HepG2 (cell line): Measurements from ENCODE around the gene FETUB. TPM values are rescaled to one million over a fixed set of nuclear protein-coding genes. Genes with fewer than 3 reads are reported as not detected.

Source experiments
- ATAC-seq: fragments of 200-7000 bp; cut with Tn5 transposase; 3 replicates; pipeline ENCODE4 v1.9.1; 2020; ENCODE audit warnings: mild to moderate bottlenecking, moderate library complexity
- BruUV-seq: library from RNA; stranded (reverse); fragments of 400-500 nt; replicated peaks from 2 replicates; lab custom pipeline; 2021; lab: Mats Ljungman, UMichigan
- CTCF ChIA-PET: fragments of 300-600 bp; formaldehyde crosslinking; extraction: SDS; loops from one replicate; lab custom pipeline; 2021; ENCODE audit warnings: low total read pairs, inconsistent platforms, low intra/inter-chr PET ratio; lab: Yijun Ruan, JAX
- POLR2A ChIA-PET: fragments of 350-600 bp; sonication (Branson Sonifier 250); formaldehyde crosslinking; loops from one replicate; lab custom pipeline; 2020; ENCODE audit warnings: antibody characterized with exemption, inconsistent platforms; lab: Yijun Ruan, JAX
- DNase-seq: peaks from one replicate; pipeline ENCODE4 v3.0.0-alpha.2; 2015; ENCODE audit warnings: low spot score
- FAIRE-seq: peaks from 3 replicates; lab custom pipeline; 2011; peaks lifted over from hg19 to GRCh38; lab: Jason Lieb, UNC
- H2AFZ ChIP-seq: one replicate; pipeline ENCODE4 v1.6.1; 2011; ENCODE audit warnings: low read length, inconsistent platforms
- H3K27ac ChIP-seq: fragments of 300-600 bp; 3 replicates; pipeline ENCODE4 v1.8.0; 2011; ENCODE audit warnings: mixed run types, mild to moderate bottlenecking, mixed read lengths, low read length, inconsistent platforms; ENCODE audit not compliant: insufficient read depth; ENCODE audit errors: extremely low read length
- H3K27me3 ChIP-seq, 2 experiments: fragments of 200-600 bp in 1 of 2; 2 replicates in 1 of 2; 3 replicates in 1 of 2; pipeline versions ENCODE4 v1.6.0 to v1.8.0; 2011; ENCODE audit warnings: low read length in 2 of 2, mild to moderate bottlenecking in 2 of 2, moderate library complexity in 2 of 2, inconsistent platforms in 1 of 2; ENCODE audit not compliant: insufficient read depth in 2 of 2, control insufficient read depth in 1 of 2
- H3K36me3 ChIP-seq, 2 experiments: fragments of 200-600 bp in 1 of 2; replicated peaks in 1 of 2; 2 replicates in 1 of 2; 3 replicates in 1 of 2; pipeline versions ENCODE4 v1.5.1 to v1.8.0; 2011; ENCODE audit warnings: low read length in 2 of 2, inconsistent platforms in 1 of 2; ENCODE audit not compliant: insufficient read depth in 2 of 2, control insufficient read depth in 1 of 2
- H3K4me1 ChIP-seq: 2 replicates; pipeline ENCODE4 v1.5.1; 2012; ENCODE audit warnings: low read length, inconsistent platforms; ENCODE audit not compliant: insufficient read depth
- H3K4me2 ChIP-seq: 2 replicates; pipeline ENCODE4 v1.6.0; 2011; ENCODE audit warnings: low read depth, low read length, inconsistent platforms
- H3K4me3 ChIP-seq, 3 experiments: fragments of 200-600 bp in 1 of 3; sonication (generic), shearing (Covaris generic) in 1 of 3; replicated peaks in 1 of 3; 2 replicates each; pipeline ENCODE4 v1.5.1; 2011 to 2016; ENCODE audit warnings: low read length in 3 of 3, inconsistent platforms in 2 of 3, low read depth in 2 of 3, mild to moderate bottlenecking in 2 of 3, control low read depth in 1 of 3, mixed read lengths in 1 of 3; ENCODE audit not compliant: insufficient read depth in 1 of 3
- H3K79me2 ChIP-seq: one replicate; pipeline ENCODE4 v1.6.1; 2011; ENCODE audit warnings: low read length, inconsistent platforms; ENCODE audit not compliant: insufficient read depth
- H3K9ac ChIP-seq: 2 replicates; pipeline ENCODE4 v1.6.0; 2011; ENCODE audit warnings: mild to moderate bottlenecking, low read depth, low read length, inconsistent platforms; ENCODE audit not compliant: insufficient read depth
- H3K9me3 ChIP-seq: 2 replicates; pipeline ENCODE4 v1.5.1; 2012; ENCODE audit warnings: mild to moderate bottlenecking, low read length
- H4K20me1 ChIP-seq: 2 replicates; pipeline ENCODE4 v1.6.0; 2011; ENCODE audit warnings: inconsistent platforms, mild to moderate bottlenecking, low read length, moderate library complexity; ENCODE audit not compliant: insufficient read depth
- FLYWCH1 ChIP-seq: sonication (generic); formaldehyde crosslinking; IDR thresholded peaks from 2 replicates; pipeline ENCODE4 v1.8.1; 2023; ENCODE audit warnings: mild to moderate bottlenecking, missing genetic modification reagents
- IKZF1 ChIP-seq: fragments of 450-650 bp; IDR thresholded peaks from 2 replicates; pipeline ENCODE4 v1.7.1; 2016
- NAIF1 ChIP-seq: sonication (generic); formaldehyde crosslinking; IDR thresholded peaks from 2 replicates; pipeline ENCODE4 v1.5.0; 2020; ENCODE audit warnings: mild to moderate bottlenecking, missing genetic modification reagents, borderline replicate concordance
- RFX1 ChIP-seq: fragments of 450-650 bp; IDR thresholded peaks from 2 replicates; pipeline ENCODE4 v1.6.1; 2017
- SMC3 ChIP-seq: IDR thresholded peaks from 2 replicates; pipeline ENCODE4 v1.6.1; 2011; ENCODE audit warnings: low read length, improper control_type of control experiment
- TBX2 ChIP-seq: sonication (generic); formaldehyde crosslinking; IDR thresholded peaks from 2 replicates; pipeline ENCODE4 v1.5.0; 2020; ENCODE audit warnings: missing genetic modification reagents, mild to moderate bottlenecking, borderline replicate concordance
- ZNF556 ChIP-seq: sonication (generic); formaldehyde crosslinking; IDR thresholded peaks from 2 replicates; pipeline ENCODE4 v1.4.0; 2020; ENCODE audit warnings: mild to moderate bottlenecking, missing genetic modification reagents, borderline replicate concordance
- WGBS: methylation state at CpG from one replicate; pipeline ENCODE4 v1.1.6; 2017; ENCODE audit warnings: low lambda C conversion rate; 5-methylcytosine and 5-hydroxymethylcytosine counted together
- in situ Hi-C: cut with HindIII; loops from 2 replicates; pipeline ENCODE4 v1.10.0; 2017; ENCODE audit warnings: low pct_unique_long_range_greater_than_20kb; ENCODE audit not compliant: extremely low pct_ligation_motif_present
- intact Hi-C: fragments of 100-400 bp; cut with micrococcal nuclease; formaldehyde crosslinking; loops from one replicate; pipeline ENCODE4 v1.10.0; 2022; ENCODE audit not compliant: unreplicated experiment
- polyA plus RNA-seq, 8 experiments: library from polyadenylated mRNA; depleted of rRNA in 3 of 8; stranded (reverse) in 7 of 8; unstranded in 1 of 8; fragments of >200 nt; fragmentation: Illumina TruSeq in 4 of 8; extraction: Trizol in 4 of 8; gene quantifications; 2 replicates each; pipeline versions ENCODE4 v1.2.1 to v1.2.3, GENCODE V29; 2011 to 2016; ENCODE audit warnings: low read depth in 4 of 8, missing spikeins in 1 of 8, mixed read lengths in 1 of 8; ENCODE audit not compliant: insufficient read depth in 1 of 8
- total RNA-seq, 5 experiments: library from RNA; depleted of rRNA; stranded (reverse); fragments of >200 nt; fragmentation: Illumina TruSeq; extraction: Trizol; gene quantifications; 2 replicates each; pipeline ENCODE4 v1.2.3, GENCODE V29; 2016; ENCODE audit warnings: low read depth in 1 of 5
- TF ChIP-seq, protein P1 (sequence below): sonication (generic); formaldehyde crosslinking; IDR thresholded peaks from 2 replicates; pipeline ENCODE4 v1.4.0; 2020; ENCODE audit warnings: missing genetic modification reagents; ENCODE audit errors: not compliant biosample characterization
- TF ChIP-seq, protein P2 (sequence below): sonication (generic); formaldehyde crosslinking; IDR thresholded peaks from 2 replicates; pipeline ENCODE4 v1.5.1; 2020; ENCODE audit warnings: mild to moderate bottlenecking, missing genetic modification reagents, moderate library complexity
- TF ChIP-seq, protein P3 (sequence below): sonication (generic); formaldehyde crosslinking; IDR thresholded peaks from 2 replicates; pipeline ENCODE4 v1.4.0; 2020; ENCODE audit warnings: missing genetic modification reagents, borderline replicate concordance
- TF ChIP-seq, protein P4 (sequence below): IDR thresholded peaks from 2 replicates; pipeline ENCODE4 v1.6.1; 2016; ENCODE audit warnings: missing compliant biosample characterization, missing genetic modification reagents, borderline replicate concordance
- TF ChIP-seq, protein P5 (sequence below): sonication (generic); formaldehyde crosslinking; conservative IDR thresholded peaks from 2 replicates; pipeline ENCODE4 v1.8.0; 2022; ENCODE audit warnings: missing genetic modification reagents

FETUB gene
- total and polyA plus RNA-seq, 2 of the 13 experiments (the other 11 are each of a cell fraction or from before 2014, with no cell fraction given) = 2.1 to 4.4 TPM

DNA sequence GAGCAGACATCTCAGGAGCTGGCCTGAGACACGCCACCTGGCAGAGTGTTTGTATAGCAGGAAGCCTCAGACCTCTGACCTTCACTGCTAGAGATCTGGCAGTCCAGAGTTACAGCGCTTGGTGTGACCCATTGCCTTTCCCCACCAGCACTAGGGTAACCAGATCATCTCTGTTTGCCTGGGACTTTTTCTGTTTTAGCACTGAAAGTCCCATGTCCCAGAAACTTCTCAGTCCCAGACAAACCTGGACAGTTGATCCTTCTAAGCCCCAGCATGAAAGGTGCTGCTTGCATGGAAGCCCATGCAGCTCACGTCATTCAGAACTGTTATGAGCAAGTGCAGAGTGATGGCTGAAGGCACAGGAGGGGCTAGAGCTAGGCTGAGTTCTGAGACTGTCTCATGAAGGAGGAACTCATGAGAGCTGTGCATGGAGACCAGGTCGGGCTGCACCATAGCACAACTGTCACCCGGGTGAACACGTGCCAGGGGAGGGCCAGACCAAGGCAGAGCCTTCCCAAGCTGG lies 45.5 kb upstream of the FETUB start:
- Histone ChIP-seq H3K4me3 (peak overlapping the region; percentile 28 to 61 (median 50)), H3K79me2 (no peaks in the 10 kb centered on the region), H3K36me3 (no peaks in the 10 kb centered on the region), H3K27me3 (no peaks in the 10 kb centered on the region), H3K4me1 (peaks cover 96% of the 10 kb centered on the region), H3K9ac (peak overlapping the region; percentile 66), H4K20me1 (no peaks in the 10 kb centered on the region), H3K4me2 (peak overlapping the region; percentile 87), H3K27ac (peak overlapping the region; percentile 78), H3K9me3 (no peaks in the 10 kb centered on the region), H2AFZ (peak overlapping the region; percentile 7)
- ATAC-seq (peak; percentile 37), DNase-seq (peak; percentile 40), FAIRE-seq (peak; percentile 80)
- intact Hi-C loops = no loop called here
- WGBS = 3% methylated on average over 3 of the region's 6 CpGs
- ChIA-PET CTCF (no interaction called here), POLR2A (interaction anchor here (1.2 to 24.0 kb wide), 6 partner anchors 10 to 447 kb away, joined by 6 to 854 read pairs (median 12); partner anchors contain the start of genes AHSG, DNAJB11, EIF4A2 and TBCCD1)
- in situ Hi-C loops = no loop called here
- BruUV-seq = no TSS peak
- TF ChIP-seq, protein P1, sequence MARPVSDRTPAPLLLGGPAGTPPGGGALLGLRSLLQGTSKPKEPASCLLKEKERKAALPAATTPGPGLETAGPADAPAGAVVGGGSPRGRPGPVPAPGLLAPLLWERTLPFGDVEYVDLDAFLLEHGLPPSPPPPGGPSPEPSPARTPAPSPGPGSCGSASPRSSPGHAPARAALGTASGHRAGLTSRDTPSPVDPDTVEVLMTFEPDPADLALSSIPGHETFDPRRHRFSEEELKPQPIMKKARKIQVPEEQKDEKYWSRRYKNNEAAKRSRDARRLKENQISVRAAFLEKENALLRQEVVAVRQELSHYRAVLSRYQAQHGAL (CRISPR knock-in tag) = no peak
- no peak for TF ChIP-seq RFX1
- no peak for TF ChIP-seq ZNF556 (CRISPR knock-in tag)
- TF ChIP-seq, protein P2, sequence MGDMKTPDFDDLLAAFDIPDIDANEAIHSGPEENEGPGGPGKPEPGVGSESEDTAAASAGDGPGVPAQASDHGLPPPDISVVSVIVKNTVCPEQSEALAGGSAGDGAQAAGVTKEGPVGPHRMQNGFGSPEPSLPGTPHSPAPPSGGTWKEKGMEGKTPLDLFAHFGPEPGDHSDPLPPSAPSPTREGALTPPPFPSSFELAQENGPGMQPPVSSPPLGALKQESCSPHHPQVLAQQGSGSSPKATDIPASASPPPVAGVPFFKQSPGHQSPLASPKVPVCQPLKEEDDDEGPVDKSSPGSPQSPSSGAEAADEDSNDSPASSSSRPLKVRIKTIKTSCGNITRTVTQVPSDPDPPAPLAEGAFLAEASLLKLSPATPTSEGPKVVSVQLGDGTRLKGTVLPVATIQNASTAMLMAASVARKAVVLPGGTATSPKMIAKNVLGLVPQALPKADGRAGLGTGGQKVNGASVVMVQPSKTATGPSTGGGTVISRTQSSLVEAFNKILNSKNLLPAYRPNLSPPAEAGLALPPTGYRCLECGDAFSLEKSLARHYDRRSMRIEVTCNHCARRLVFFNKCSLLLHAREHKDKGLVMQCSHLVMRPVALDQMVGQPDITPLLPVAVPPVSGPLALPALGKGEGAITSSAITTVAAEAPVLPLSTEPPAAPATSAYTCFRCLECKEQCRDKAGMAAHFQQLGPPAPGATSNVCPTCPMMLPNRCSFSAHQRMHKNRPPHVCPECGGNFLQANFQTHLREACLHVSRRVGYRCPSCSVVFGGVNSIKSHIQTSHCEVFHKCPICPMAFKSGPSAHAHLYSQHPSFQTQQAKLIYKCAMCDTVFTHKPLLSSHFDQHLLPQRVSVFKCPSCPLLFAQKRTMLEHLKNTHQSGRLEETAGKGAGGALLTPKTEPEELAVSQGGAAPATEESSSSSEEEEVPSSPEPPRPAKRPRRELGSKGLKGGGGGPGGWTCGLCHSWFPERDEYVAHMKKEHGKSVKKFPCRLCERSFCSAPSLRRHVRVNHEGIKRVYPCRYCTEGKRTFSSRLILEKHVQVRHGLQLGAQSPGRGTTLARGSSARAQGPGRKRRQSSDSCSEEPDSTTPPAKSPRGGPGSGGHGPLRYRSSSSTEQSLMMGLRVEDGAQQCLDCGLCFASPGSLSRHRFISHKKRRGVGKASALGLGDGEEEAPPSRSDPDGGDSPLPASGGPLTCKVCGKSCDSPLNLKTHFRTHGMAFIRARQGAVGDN (CRISPR knock-in tag) = peak; percentile 86
- TF ChIP-seq IKZF1 = no peak
- no peak for TF ChIP-seq NAIF1
- TF ChIP-seq, protein P3, sequence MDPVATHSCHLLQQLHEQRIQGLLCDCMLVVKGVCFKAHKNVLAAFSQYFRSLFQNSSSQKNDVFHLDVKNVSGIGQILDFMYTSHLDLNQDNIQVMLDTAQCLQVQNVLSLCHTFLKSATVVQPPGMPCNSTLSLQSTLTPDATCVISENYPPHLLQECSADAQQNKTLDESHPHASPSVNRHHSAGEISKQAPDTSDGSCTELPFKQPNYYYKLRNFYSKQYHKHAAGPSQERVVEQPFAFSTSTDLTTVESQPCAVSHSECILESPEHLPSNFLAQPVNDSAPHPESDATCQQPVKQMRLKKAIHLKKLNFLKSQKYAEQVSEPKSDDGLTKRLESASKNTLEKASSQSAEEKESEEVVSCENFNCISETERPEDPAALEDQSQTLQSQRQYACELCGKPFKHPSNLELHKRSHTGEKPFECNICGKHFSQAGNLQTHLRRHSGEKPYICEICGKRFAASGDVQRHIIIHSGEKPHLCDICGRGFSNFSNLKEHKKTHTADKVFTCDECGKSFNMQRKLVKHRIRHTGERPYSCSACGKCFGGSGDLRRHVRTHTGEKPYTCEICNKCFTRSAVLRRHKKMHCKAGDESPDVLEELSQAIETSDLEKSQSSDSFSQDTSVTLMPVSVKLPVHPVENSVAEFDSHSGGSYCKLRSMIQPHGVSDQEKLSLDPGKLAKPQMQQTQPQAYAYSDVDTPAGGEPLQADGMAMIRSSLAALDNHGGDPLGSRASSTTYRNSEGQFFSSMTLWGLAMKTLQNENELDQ (CRISPR knock-in tag) = no peak
- TF ChIP-seq, protein P4, sequence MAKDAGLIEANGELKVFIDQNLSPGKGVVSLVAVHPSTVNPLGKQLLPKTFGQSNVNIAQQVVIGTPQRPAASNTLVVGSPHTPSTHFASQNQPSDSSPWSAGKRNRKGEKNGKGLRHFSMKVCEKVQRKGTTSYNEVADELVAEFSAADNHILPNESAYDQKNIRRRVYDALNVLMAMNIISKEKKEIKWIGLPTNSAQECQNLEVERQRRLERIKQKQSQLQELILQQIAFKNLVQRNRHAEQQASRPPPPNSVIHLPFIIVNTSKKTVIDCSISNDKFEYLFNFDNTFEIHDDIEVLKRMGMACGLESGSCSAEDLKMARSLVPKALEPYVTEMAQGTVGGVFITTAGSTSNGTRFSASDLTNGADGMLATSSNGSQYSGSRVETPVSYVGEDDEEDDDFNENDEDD (CRISPR knock-in tag) = no peak
- peak; percentile 34; the same call in 1 of the 2 replicates for TF ChIP-seq TBX2
- TF ChIP-seq FLYWCH1 (CRISPR knock-in tag) = no peak
- TF ChIP-seq, protein P5, sequence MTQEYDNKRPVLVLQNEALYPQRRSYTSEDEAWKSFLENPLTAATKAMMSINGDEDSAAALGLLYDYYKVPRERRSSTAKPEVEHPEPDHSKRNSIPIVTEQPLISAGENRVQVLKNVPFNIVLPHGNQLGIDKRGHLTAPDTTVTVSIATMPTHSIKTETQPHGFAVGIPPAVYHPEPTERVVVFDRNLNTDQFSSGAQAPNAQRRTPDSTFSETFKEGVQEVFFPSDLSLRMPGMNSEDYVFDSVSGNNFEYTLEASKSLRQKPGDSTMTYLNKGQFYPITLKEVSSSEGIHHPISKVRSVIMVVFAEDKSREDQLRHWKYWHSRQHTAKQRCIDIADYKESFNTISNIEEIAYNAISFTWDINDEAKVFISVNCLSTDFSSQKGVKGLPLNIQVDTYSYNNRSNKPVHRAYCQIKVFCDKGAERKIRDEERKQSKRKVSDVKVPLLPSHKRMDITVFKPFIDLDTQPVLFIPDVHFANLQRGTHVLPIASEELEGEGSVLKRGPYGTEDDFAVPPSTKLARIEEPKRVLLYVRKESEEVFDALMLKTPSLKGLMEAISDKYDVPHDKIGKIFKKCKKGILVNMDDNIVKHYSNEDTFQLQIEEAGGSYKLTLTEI = no peak
- TF ChIP-seq SMC3 = no peak
